ENCODE results near the gene CNTD1.
A peak's percentile ranks its signal among the peaks of the same experiment; 100 is the strongest.

CNTD1 gene

DNA sequence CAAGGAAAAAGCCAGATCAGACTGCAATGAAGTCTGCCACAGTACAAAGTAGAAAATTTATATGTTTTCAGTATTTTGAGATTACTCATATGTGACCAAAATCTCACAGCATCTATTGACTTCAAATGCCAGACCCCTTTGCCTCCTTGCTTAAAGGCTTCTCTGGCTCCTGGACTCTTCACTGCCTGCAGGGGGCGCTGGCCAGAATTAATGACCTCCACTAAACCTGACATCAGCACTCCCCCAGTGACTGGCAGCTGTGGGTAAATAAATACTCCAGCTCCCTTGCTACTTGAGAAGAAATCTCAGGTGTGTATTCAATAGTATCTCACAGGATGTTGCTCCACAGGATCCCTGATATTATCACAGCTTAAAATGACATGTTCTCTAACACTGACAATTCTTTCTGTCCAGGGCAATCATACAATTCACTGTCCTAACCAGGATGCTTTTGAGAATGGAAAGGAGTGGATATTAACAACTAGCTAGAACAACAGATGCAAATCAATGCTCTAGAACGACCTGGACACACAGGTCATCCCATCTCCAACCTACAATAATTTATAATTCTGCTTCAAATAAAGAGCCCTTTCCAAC is 21.4 kb downstream of the CNTD1 start:
- H3K36me3 ChIP-seq (ENCODE audit: low read depth) = peaks cover 82% of the 10 kb centered on the region
- no peak overlapping the region for H3K4me3 ChIP-seq (ENCODE audit: severe bottlenecking)
- H3K9me3 ChIP-seq (ENCODE audit: severe bottlenecking) = no peaks in the 10 kb centered on the region
- no peaks in the 10 kb centered on the region for H3K27me3 ChIP-seq (ENCODE audit: insufficient read depth, poor library complexity, severe bottlenecking)
- ATAC-seq (ENCODE audit: low read depth) (no peak), DNase-seq (ENCODE audit: low spot score) (no peak)
- TF ChIP-seq, protein P1, sequence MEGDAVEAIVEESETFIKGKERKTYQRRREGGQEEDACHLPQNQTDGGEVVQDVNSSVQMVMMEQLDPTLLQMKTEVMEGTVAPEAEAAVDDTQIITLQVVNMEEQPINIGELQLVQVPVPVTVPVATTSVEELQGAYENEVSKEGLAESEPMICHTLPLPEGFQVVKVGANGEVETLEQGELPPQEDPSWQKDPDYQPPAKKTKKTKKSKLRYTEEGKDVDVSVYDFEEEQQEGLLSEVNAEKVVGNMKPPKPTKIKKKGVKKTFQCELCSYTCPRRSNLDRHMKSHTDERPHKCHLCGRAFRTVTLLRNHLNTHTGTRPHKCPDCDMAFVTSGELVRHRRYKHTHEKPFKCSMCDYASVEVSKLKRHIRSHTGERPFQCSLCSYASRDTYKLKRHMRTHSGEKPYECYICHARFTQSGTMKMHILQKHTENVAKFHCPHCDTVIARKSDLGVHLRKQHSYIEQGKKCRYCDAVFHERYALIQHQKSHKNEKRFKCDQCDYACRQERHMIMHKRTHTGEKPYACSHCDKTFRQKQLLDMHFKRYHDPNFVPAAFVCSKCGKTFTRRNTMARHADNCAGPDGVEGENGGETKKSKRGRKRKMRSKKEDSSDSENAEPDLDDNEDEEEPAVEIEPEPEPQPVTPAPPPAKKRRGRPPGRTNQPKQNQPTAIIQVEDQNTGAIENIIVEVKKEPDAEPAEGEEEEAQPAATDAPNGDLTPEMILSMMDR (IDR thresholded peaks at IDR 0.05; ENCODE audit: poor library complexity, severe bottlenecking) = peak; percentile 66
- H3K4me1 ChIP-seq (ENCODE audit: insufficient read depth, poor library complexity, severe bottlenecking) = peaks cover 10% of the 10 kb centered on the region
- no peak overlapping the region for H3K27ac ChIP-seq (ENCODE audit: poor library complexity, severe bottlenecking)

DNA sequence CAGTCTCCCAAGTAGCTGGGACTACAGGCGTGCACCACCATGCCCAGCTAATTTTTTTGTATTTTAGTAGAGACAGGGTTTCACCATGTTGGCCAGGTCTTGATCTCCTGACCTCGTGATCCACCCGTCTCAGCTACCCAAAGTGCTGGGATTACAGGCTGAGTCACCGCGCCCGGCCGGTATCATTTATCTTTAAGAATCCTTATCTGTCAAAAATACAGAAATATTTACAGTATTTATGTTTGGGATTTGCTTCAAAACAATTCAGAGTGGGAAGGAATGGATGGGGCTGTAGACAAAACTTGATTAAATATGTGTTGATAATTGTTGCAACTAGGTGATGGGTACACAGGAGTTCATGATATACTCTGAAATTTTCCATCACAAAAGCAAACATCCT is 22.5 kb downstream of the CNTD1 start:
- ATAC-seq (ENCODE audit: low read depth) = no peak
- TF ChIP-seq, protein P1 (IDR thresholded peaks at IDR 0.05; ENCODE audit: poor library complexity, severe bottlenecking) = no peak
- peaks cover 71% of the 10 kb centered on the region for H3K36me3 ChIP-seq (ENCODE audit: low read depth)
- no peak for DNase-seq (ENCODE audit: low spot score)
- H3K27me3 ChIP-seq (ENCODE audit: insufficient read depth, poor library complexity, severe bottlenecking) = no peaks in the 10 kb centered on the region
- peaks cover 6% of the 10 kb centered on the region for H3K4me1 ChIP-seq (ENCODE audit: insufficient read depth, poor library complexity, severe bottlenecking)
- H3K27ac ChIP-seq (ENCODE audit: poor library complexity, severe bottlenecking) = no peak overlapping the region
- H3K4me3 ChIP-seq (ENCODE audit: severe bottlenecking) = no peak overlapping the region
- H3K9me3 ChIP-seq (ENCODE audit: severe bottlenecking) = no peaks in the 10 kb centered on the region

DNA sequence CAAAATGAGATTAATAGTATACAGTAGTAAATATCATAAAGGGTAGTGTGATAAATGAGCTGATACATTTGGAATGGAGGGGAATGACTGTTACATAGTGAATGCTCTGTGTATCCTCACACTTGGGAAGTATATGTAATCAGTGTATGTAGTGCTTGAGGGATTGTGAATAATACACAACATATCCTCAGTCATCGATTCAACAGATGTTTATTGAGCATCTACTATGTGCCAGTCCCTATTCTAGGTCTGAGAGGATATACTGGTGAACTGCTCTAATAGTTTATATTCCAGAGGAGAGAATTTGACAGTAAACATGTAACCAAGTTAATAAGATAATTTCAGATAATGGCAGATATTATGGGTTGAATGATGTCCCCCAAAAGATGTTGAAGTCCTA is 28.8 kb downstream of the CNTD1 start:
- TF ChIP-seq, protein P1 (IDR thresholded peaks at IDR 0.05; ENCODE audit: poor library complexity, severe bottlenecking) = no peak
- Histone ChIP-seq H3K9me3 (ENCODE audit: severe bottlenecking) (no peaks in the 10 kb centered on the region), H3K4me3 (ENCODE audit: severe bottlenecking) (no peak overlapping the region), H3K27me3 (ENCODE audit: insufficient read depth, poor library complexity, severe bottlenecking) (no peaks in the 10 kb centered on the region), H3K36me3 (ENCODE audit: low read depth) (peaks cover 8% of the 10 kb centered on the region; the same call in 1 of the 2 replicates), H3K4me1 (ENCODE audit: insufficient read depth, poor library complexity, severe bottlenecking) (peaks cover 11% of the 10 kb centered on the region), H3K27ac (ENCODE audit: poor library complexity, severe bottlenecking) (no peak overlapping the region)
- ATAC-seq (ENCODE audit: low read depth) (no peak), DNase-seq (ENCODE audit: low spot score) (no peak)

DNA sequence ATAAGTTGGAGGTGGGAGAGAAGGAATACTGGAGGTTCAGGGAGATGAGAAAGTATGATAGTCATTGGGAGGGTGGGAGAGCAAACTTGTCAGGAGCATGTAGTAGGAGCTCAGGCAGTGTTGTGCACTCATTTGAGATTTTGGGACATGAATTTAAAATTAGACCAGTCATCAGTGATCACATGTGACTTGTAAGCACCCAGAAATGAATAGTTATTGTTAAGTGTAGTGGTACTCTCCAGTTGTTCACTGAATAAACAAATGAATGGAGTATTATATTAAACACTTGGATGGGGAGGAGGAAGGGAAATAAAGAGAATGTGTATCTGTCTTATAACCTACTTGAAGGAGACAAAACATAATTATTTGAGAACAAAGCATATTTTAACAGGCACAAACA is 32.3 kb downstream of the CNTD1 start:
- no peak overlapping the region for H3K4me3 ChIP-seq (ENCODE audit: severe bottlenecking)
- no peaks in the 10 kb centered on the region for H3K9me3 ChIP-seq (ENCODE audit: severe bottlenecking)
- peaks cover 18% of the 10 kb centered on the region for H3K36me3 ChIP-seq (ENCODE audit: low read depth)
- TF ChIP-seq, protein P1 (IDR thresholded peaks at IDR 0.05; ENCODE audit: poor library complexity, severe bottlenecking) = no peak
- no peak overlapping the region for H3K27ac ChIP-seq (ENCODE audit: poor library complexity, severe bottlenecking)
- DNase-seq (ENCODE audit: low spot score) (no peak), ATAC-seq (ENCODE audit: low read depth) (no peak)
- no peaks in the 10 kb centered on the region for H3K27me3 ChIP-seq (ENCODE audit: insufficient read depth, poor library complexity, severe bottlenecking)
- H3K4me1 ChIP-seq (ENCODE audit: insufficient read depth, poor library complexity, severe bottlenecking) = peaks cover 12% of the 10 kb centered on the region

DNA sequence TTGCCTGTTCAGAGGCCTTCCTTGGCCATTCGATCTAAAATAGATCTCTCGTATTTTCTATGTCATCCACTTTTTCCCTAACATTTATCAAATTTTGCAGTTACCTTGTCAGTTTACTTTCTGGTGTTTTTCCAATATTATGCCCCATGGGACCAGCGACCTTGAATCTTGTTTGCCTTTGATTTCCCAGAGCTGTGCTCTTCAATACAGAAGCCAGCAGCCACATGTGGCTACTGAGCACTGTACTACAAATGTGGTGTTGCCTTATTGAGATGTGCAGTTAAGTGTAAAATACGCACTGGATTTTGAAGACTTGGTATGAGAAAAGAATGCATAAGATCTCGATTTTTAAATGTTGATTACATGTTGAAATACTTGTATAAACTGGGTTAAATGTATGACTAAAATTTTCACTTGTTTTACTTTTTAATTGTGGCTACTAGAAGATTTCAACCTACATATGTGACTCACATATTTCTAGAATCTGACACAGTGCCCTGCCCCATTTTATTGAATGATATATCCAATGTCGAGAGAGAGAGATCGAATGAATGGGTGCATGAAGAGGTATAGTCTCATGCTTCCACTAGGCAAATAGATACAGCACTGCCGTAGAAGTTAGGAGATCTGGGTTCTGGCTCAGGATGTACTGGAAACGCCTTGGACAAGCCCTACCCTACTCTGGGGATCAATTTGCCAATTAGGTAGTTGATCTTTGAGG is 33.7 kb downstream of the CNTD1 start:
- TF ChIP-seq, protein P1 (IDR thresholded peaks at IDR 0.05; ENCODE audit: poor library complexity, severe bottlenecking) = no peak
- Histone ChIP-seq H3K27me3 (ENCODE audit: insufficient read depth, poor library complexity, severe bottlenecking) (no peaks in the 10 kb centered on the region), H3K4me3 (ENCODE audit: severe bottlenecking) (peak overlapping the region; percentile 69), H3K27ac (ENCODE audit: poor library complexity, severe bottlenecking) (peak overlapping the region; percentile 50), H3K36me3 (ENCODE audit: low read depth) (peaks cover 32% of the 10 kb centered on the region), H3K9me3 (ENCODE audit: severe bottlenecking) (no peaks in the 10 kb centered on the region), H3K4me1 (ENCODE audit: insufficient read depth, poor library complexity, severe bottlenecking) (peaks cover 12% of the 10 kb centered on the region)
- DNase-seq (ENCODE audit: low spot score) (no peak), ATAC-seq (ENCODE audit: low read depth) (peak; percentile 48)
